HG03439 (cell line): Measurements from ENCODE around the gene APBA2.

Experiments used
- ATAC-seq: cut with Tn5 transposase; IDR thresholded peaks from one replicate; pipeline ENCODE4 v1.9.1; 2021; ENCODE audit warnings: mild to moderate bottlenecking, moderate library complexity; ENCODE audit not compliant: unreplicated experiment

Gene APBA2

GRCh38 chr15:28980709-28981350 is 95.1 kb downstream of the APBA2 start:
- no peak for ATAC-seq

DNA sequence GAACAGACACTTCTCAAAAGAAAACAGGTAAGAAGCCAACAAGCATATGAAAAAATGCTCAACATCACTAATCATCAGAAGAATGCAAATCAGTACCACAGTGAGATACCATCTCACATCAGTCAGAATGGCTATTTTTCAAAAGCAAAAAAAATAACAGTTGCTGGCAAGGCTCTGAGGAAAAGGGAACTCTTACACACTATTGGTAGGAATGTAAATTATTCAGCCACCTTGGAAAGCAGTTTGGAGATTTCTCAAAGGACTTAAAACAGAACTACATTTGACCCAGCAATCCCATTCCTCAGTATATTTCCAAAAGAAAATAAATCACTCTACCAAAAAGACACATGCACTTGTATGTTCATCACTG is 95.6 kb downstream of the APBA2 start:
- ATAC-seq = no peak

GRCh38 chr15:28981921-28982320 is 96.1 kb downstream of the APBA2 start:
- ATAC-seq = no peak

GRCh38 chr15:28982886-28983285 is 97.1 kb downstream of the APBA2 start:
- no peak for ATAC-seq

GRCh38 chr15:28983432-28984311 is 97.9 kb downstream of the APBA2 start:
- no peak for ATAC-seq

DNA sequence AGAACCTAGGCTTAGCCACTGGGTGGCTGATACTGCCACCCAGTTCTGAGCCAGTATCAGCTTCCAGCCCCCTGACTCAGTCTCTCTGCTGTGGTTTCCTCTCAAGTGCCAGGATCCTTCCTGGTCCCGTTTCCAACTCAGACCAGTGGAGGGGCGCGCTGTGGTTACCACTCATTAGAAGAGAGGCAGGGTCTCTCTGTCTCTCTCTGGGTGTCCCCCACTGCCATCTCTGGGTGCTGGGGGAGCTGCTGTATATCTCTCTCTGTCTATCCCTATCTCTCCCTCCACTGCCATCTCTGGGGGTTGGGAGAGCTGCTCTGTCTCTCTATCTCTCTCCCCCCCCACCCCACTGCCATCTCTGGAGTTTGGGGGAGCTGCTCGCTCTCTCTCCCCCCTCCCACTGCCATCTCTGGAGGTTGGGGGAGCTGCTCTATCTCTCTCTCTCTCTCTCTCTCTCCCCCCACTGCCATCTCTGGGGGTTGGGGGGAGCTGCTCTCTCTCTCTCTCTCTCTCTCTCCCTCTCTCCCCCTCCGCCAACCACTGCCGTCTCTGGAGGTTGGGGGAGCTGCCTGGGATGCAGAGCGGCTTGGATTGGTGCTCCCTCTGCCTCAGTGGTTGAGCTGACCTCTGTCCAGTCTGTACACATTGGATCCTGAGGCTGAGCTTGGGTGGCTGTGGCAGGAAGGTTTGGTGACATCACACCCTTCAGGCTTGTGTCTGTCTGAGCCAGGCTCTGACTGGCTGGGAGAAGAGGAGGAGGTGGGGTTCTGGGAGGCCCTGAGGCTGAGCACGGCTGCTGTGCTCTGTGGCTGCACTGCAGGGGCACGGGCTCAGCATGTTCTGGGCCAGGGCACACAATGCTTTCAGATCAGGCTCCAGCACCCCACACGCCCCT is 98.9 kb downstream of the APBA2 start:
- no peak for ATAC-seq

GRCh38 chr15:28985316-28985645 is 99.5 kb downstream of the APBA2 start:
- ATAC-seq = no peak

DNA sequence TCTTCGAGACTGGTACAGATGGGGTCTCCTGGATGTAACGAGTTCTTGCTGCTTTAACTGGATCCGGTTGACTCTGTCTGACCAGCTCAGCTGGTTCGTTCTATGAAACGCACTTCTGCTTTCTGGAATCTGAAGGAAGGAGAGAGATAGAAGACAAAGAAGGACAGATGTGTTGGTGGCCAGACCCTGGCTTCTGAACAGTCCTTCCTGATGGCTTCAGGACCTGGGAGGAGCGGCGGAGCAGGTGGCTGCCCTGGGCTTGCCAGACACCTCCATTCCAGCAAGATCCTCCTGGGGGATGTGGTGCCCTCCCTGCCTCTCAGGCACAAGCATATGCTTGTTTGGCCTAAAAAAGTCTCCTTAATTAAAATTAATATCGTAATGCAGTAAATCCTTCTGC is 99.9 kb downstream of the APBA2 start:
- no peak for ATAC-seq

GRCh38 chr15:28986108-28986507 is 100.3 kb downstream of the APBA2 start:
- ATAC-seq = no peak

GRCh38 chr15:28986726-28987125 is 101.0 kb downstream of the APBA2 start:
- ATAC-seq = no peak

- ATAC-seq = no peak
Measured at GRCh38 chr15:28987337-28987736, 101.6 kb downstream of the APBA2 start.

GRCh38 chr15:28989239-28989830 is 103.6 kb downstream of the APBA2 start:
- no peak for ATAC-seq

- ATAC-seq = no peak
Measured at GRCh38 chr15:28989896-28990295, 104.1 kb downstream of the APBA2 start.

DNA sequence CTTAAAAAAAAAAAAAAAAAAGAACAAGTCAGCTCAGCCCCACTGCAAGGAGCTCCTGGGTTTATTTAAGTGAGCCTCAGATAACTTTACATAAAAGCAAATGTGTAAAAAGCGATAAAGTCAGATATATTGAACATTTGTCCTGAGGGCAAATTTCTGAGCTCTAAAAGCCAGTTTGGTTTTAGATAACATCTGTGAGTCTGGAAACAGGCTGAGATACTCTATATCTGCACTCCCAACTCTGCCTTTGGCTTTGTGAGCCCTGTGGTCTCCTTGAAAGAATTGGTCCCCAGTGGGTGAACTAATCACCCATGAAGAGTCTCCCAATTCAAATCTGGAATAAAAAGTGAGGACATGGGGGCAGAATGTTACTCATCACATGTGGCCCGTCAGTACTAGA is 104.6 kb downstream of the APBA2 start:
- no peak for ATAC-seq

- ATAC-seq = no peak
Measured at GRCh38 chr15:28991236-28992171, 105.7 kb downstream of the APBA2 start.

- ATAC-seq = no peak
Measured at GRCh38 chr15:28992336-28992864, 106.6 kb downstream of the APBA2 start.

- ATAC-seq = no peak
Measured at GRCh38 chr15:28993051-28993719, 107.4 kb downstream of the APBA2 start.

- ATAC-seq = no peak
Measured at GRCh38 chr15:28993720-28994053, 107.9 kb downstream of the APBA2 start.

- ATAC-seq = no peak
Measured at GRCh38 chr15:28994142-28994830, 108.5 kb downstream of the APBA2 start.
